ENCODE results near the gene RIT2. TPM values are rescaled to one million over a fixed set of nuclear protein-coding genes. Genes with fewer than 3 reads are reported as not detected.

Gene RIT2
- total RNA-seq, 4 donors from 2014 or later = not detected

DNA sequence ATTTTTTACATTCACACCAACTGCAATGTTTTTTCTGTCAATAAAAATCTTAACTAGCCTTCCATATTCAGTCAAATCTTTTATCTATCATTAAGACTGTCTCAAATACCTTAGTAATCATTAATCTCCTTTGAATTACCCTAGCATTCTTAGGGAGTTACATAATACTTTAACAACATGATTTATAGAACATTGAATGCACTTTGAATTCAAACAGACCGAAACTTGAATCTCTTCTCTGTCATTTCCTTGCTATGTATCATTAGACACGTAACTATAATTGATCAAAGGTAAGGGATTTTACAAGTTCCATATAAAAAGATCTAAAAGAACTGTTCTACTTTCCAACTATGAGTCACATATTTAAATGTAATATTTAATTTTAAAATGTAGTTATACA is 330.9 kb downstream of the RIT2 start:
- H3K4me3 ChIP-seq (ENCODE audit: low read depth, poor library complexity, severe bottlenecking) = no peak overlapping the region
- DNase-seq (ENCODE audit: low spot score in 2 of 2) = no peak
- intact Hi-C loops (cut with DNase I; ENCODE audit: low total_unique reads) = no loop called here
- WGBS, 2 donors = 34 to 39% methylated on average over 2 of the region's 2 CpGs
- TF ChIP-seq POLR2A (IDR thresholded peaks at IDR 0.05) = no peak
- TF ChIP-seq, protein P1, sequence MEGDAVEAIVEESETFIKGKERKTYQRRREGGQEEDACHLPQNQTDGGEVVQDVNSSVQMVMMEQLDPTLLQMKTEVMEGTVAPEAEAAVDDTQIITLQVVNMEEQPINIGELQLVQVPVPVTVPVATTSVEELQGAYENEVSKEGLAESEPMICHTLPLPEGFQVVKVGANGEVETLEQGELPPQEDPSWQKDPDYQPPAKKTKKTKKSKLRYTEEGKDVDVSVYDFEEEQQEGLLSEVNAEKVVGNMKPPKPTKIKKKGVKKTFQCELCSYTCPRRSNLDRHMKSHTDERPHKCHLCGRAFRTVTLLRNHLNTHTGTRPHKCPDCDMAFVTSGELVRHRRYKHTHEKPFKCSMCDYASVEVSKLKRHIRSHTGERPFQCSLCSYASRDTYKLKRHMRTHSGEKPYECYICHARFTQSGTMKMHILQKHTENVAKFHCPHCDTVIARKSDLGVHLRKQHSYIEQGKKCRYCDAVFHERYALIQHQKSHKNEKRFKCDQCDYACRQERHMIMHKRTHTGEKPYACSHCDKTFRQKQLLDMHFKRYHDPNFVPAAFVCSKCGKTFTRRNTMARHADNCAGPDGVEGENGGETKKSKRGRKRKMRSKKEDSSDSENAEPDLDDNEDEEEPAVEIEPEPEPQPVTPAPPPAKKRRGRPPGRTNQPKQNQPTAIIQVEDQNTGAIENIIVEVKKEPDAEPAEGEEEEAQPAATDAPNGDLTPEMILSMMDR (IDR thresholded peaks at IDR 0.05) = no peak

DNA sequence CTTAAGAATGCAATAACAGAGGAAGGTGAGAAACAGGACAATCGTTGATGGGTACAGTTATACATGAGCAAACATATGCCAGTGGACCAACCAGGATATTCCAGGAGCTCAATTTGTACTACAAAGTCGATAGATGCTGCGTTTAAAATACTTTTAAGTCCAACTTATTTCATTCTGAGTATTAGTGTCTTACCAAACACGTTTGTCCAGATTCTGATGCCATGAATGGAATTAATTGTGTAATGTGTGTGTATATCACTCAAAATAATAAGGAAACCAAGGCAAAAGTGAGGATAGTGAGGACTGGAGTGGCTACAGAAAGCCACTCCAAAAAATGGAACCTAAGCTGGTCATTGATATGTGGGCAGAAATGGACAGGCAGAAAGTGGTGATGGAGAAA is 332.6 kb downstream of the RIT2 start:
- intact Hi-C loops (cut with DNase I; ENCODE audit: low total_unique reads) = no loop called here
- H3K4me3 ChIP-seq (ENCODE audit: low read depth, poor library complexity, severe bottlenecking) = no peak overlapping the region
- DNase-seq (ENCODE audit: low spot score in 2 of 2) = no peak
- WGBS, 2 donors = 54 to 59% methylated on average over 4 of the region's 4 CpGs
- TF ChIP-seq, protein P1 (IDR thresholded peaks at IDR 0.05) = no peak
- no peak for TF ChIP-seq POLR2A (IDR thresholded peaks at IDR 0.05)

DNA sequence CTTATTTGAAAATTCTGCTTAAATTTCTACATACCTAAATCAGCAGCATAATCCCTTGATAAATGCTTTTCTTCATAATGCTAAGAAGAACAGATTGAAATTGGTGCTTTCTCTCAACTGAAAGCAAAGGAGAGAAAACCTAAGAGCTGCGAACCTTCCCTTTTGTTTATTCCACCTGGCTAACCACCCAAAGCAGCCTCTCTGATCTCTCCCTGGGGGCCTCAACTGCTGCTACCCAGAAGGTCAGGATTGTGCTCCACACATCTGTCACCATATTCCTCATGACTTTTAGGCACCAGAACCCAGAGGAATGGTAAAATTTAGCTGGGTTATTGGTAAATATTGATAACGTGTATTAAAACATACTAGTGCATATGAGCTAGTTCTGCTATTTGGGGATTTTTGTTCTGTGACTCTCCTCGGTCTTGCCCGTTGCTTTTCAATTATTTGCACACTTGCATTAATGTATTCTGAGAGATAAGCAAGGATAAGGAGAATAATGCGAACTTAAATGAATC is 334.1 kb downstream of the RIT2 start:
- 82 to 83% methylated on average over 5 of the region's 5 CpGs for whole genome bisulfite sequencing, 2 donors
- no peak overlapping the region for H3K4me3 ChIP-seq (ENCODE audit: low read depth, poor library complexity, severe bottlenecking)
- DNase-seq (ENCODE audit: low spot score in 2 of 2) = no peak
- TF ChIP-seq POLR2A (IDR thresholded peaks at IDR 0.05) = no peak
- TF ChIP-seq, protein P1 (IDR thresholded peaks at IDR 0.05) = no peak
- intact Hi-C loops (cut with DNase I; ENCODE audit: low total_unique reads) = no loop called here

DNA sequence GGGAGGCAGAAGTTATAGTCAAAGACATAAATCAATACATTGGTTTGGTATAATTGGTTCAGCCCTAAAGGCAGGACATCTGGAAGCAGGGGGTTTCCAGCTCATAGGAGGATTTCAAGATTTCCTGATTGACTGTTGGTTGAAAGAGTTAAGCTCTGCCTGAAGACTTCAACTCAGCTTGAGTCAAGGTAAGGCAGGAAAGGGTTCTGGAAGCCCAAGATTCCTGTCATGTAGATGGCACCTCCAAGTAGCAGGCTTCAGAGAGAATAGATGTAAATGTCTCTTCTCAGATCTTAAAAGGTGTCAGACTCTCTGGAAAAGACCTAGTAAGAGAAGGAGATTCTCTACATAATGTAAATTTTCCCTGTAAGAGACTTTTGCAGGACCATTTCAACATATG is 335.3 kb downstream of the RIT2 start:
- TF ChIP-seq POLR2A (IDR thresholded peaks at IDR 0.05) = no peak
- TF ChIP-seq, protein P1 (IDR thresholded peaks at IDR 0.05) = no peak
- no peak for DNase-seq (ENCODE audit: low spot score in 2 of 2)
- no peak overlapping the region for H3K4me3 ChIP-seq (ENCODE audit: low read depth, poor library complexity, severe bottlenecking)
- intact Hi-C loops (cut with DNase I; ENCODE audit: low total_unique reads) = no loop called here

DNA sequence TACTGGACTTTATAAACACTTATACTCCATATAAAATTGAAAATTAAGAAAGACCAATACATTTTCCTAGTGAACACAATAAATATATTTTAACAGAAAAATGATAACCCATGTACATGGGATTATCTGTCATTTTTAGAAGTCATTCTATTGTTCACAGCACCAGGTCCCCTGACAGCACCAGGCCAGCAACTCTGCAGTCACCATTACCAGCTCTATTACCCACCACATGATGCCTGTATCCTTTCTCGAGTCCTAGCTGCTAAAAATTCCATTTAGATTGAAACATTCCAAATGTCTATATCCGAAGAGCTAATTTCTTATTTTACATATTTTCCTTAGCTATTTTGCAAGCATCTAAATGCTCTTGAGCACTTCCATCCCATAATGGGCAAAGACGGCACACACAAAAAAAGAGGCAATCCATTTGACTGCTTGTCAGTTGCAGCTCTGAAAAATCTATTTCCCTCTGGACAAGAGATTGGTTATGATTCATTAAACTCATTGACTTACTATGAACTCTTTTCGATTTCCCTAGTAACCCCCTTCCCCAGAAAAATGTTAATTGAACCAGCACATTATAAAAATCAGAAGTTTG is 336.9 kb downstream of the RIT2 start:
- WGBS, 2 donors = 72 to 79% methylated on average over 4 of the region's 4 CpGs
- no peak overlapping the region for H3K4me3 ChIP-seq (ENCODE audit: low read depth, poor library complexity, severe bottlenecking)
- DNase-seq (ENCODE audit: low spot score in 2 of 2) = no peak
- intact Hi-C loops (cut with DNase I; ENCODE audit: low total_unique reads) = no loop called here
- no peak for TF ChIP-seq POLR2A (IDR thresholded peaks at IDR 0.05)
- TF ChIP-seq, protein P1 (IDR thresholded peaks at IDR 0.05) = no peak

DNA sequence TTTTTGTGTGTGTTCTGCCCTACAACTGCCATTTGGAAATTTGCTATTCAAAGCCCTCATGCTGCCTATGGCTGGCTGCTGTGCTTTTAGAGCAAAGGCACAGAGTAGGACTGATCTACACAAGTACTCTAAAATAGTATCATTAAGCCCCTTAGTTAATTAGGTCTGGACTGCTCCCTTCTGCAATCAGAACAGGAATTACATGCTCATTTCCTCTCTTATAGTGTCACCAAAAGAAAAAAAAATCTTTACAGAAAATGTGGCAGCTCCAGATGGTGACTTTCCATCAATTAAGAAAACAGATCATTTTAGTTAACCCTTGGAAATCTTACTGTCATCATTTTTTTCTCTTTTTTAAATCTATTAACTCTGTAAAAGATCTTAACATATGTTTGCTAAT is 337.5 kb downstream of the RIT2 start:
- intact Hi-C loops (cut with DNase I; ENCODE audit: low total_unique reads) = no loop called here
- DNase-seq (ENCODE audit: low spot score in 2 of 2) = no peak
- no peak for TF ChIP-seq POLR2A (IDR thresholded peaks at IDR 0.05)
- TF ChIP-seq, protein P1 (IDR thresholded peaks at IDR 0.05) = no peak

More for the DNA sequence above, 337.5 kb downstream of the RIT2 start:
- no peak overlapping the region for H3K4me3 ChIP-seq (ENCODE audit: low read depth, poor library complexity, severe bottlenecking)
